Thymus (tissue), 11 donors: ENCODE results near the gene ADAMTS13. TPM values are rescaled to one million over a fixed set of nuclear protein-coding genes. Genes with fewer than 3 reads are reported as not detected.

Source experiments
- DNase-seq, 9 donors: peaks; one replicate each; pipeline ENCODE4 v3.0.0-alpha.2; 2013; ENCODE audit warnings: low spot score in 9 of 9, low read depth in 6 of 9, missing footprints in 1 of 9
- H3K27ac ChIP-seq, 2 donors: one replicate each; pipeline ENCODE4 v1.5.1; 2013; ENCODE audit warnings: control low read depth in 1 of 2, low read depth in 1 of 2, low read length in 1 of 2, mild to moderate bottlenecking in 1 of 2, moderate library complexity in 1 of 2
- H3K27me3 ChIP-seq, 2 donors: one replicate each; pipeline ENCODE4 v1.5.1; 2013; ENCODE audit warnings: low read length in 1 of 2; ENCODE audit not compliant: control insufficient read depth in 2 of 2, insufficient read depth in 1 of 2
- H3K36me3 ChIP-seq, 2 donors: one replicate each; pipeline ENCODE4 v1.5.1; 2013; ENCODE audit warnings: low read length in 1 of 2, mild to moderate bottlenecking in 1 of 2, moderate library complexity in 1 of 2; ENCODE audit not compliant: control insufficient read depth in 2 of 2, insufficient read depth in 2 of 2
- H3K4me1 ChIP-seq, 2 donors: one replicate each; pipeline ENCODE4 v1.5.1; 2013; ENCODE audit warnings: low read length in 2 of 2; ENCODE audit not compliant: control insufficient read depth in 2 of 2, insufficient read depth in 2 of 2
- H3K4me3 ChIP-seq, 2 donors: one replicate each; pipeline ENCODE4 v1.5.1; 2013; ENCODE audit warnings: low read length in 2 of 2, control low read depth in 1 of 2, mild to moderate bottlenecking in 1 of 2
- H3K9me3 ChIP-seq, 2 donors: one replicate each; pipeline ENCODE4 v1.5.1; 2013; ENCODE audit warnings: low read length in 1 of 2, mild to moderate bottlenecking in 1 of 2; ENCODE audit not compliant: control insufficient read depth in 2 of 2, insufficient read depth in 1 of 2
- WGBS: extraction: QIAGEN DNeasy Blood & Tissue Kit; methylation state at CpG from one replicate; pipeline ENCODE4 v1.1.7; 2013; 5-methylcytosine and 5-hydroxymethylcytosine counted together
- polyA plus RNA-seq: library from polyadenylated mRNA; stranded (reverse); fragments of 200-250 nt; gene quantifications from one replicate; pipeline ENCODE4 v1.2.3, GENCODE V29; 2013
- total RNA-seq: library from RNA; stranded (reverse); fragments of 120-200 nt; gene quantifications from one replicate; pipeline ENCODE4 v1.2.4, GENCODE V29; 2013
- donor health status: healthy.

Gene ADAMTS13
- total and polyA plus RNA-seq, 2 donors, result 0.94 to 11.8 TPM

DNA sequence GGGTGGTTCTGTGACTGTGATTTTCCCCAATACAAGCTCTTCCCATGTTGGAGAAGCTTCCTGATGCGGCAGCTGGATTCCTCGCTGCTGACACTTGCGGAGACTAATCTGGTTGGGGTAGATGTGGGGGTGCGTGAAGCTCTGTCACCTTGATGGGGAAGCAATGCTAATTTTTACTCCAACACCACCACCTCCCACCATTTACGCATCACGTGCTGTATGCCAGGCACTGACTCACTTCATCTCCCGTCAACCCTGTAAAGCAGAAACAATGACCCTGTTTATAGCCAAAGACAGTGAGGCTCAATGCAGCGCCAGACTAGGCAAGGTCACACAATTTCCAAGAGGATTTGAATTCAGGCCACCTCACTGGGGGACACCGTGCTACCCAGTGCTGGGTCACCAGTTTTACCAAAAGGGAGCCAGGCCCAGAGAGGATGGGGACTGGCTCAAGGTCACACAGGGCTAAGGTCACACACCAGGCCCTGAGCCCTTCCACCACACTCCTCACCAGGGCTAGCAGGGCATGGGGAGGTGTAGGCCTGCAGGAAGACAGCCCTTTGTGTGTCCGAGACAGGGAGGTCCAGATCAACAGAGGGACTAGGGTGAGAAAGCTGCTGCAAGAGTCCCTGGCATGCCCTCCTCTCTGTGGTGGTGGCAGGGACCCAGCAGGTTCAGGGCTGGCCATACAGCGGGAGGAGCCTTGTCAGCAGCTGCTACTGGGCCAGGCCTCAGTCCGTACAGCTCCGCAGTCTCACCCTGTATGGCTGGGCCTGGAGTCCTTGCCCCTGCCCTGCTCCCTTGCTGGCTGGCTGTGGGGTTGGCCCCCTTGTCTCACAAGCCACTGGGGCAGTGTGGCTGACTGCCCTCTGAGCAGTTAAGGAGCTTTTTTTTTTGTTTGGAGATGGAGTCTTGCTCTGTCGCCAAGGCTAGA is 42.7 kb upstream of the ADAMTS13 start:
- Histone ChIP-seq H3K27me3 (peaks cover 0 to 5% of the 10 kb centered on the region in 2 donors), H3K4me1 (peaks cover 5 to 11% of the 10 kb centered on the region in 2 donors), H3K27ac (no peak overlapping the region), H3K4me3 (no peak overlapping the region), H3K9me3 (no peaks in the 10 kb centered on the region), H3K36me3 (no peaks in the 10 kb centered on the region)
- DNase-seq, result no peak
- WGBS, result 98% methylated on average over 14 of the region's 14 CpGs

DNA sequence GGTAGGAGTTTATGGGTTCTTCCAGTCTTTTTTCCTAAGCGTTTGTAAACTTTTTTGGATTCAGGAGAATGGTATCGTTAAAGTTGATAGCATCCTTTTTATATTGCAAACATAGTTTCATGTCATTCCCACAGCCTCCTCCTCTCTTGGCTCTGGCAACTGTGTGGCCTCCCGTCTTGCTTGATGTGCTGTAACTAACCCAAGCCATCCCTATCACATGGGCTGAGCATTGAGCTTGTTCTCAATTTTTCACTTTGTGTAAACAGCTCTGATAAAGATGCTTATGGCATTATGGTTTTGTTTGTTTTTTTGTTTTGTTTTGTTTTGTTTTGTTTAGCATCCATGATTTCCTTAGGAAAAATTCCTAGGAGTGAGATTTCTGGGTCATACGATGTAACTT is 41.4 kb upstream of the ADAMTS13 start:
- Histone ChIP-seq H3K27ac (no peak overlapping the region), H3K27me3 (peaks cover 0 to 5% of the 10 kb centered on the region in 2 donors), H3K4me3 (no peak overlapping the region), H3K9me3 (no peaks in the 10 kb centered on the region), H3K36me3 (no peaks in the 10 kb centered on the region), H3K4me1 (peaks cover 5% of the 10 kb centered on the region in 2 donors)
- WGBS, result 93% methylated on average over 4 of the region's 4 CpGs
- no peak for DNase-seq

DNA sequence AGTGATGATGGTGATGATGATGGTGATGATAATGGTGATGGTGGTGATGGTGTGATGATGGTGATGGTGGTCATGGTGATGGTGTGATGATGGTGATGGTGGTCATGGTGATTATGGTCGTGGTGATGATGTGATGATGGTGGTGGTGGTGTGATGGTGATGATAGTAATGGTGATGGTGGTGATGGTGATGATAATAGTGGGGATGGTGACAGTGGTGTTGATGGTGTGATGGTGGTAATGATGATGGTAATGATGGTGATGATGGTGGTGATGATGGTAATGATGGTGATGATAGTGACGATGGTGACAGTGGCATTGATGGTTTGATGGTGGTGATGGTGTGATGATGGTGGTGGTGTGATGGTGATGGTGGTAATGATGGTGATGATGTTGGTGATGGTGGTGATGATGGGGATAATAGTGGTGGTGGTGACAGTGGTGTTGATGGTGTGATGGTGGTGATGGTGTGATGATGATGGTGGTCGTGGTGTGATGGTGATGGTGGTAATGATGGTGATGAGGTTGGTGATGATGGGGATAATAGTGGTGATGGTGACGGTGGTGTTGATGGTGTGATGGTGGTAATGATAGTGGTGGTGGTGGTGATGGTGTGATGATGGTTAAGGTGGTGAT is 39.5 kb upstream of the ADAMTS13 start:
- no peak overlapping the region for H3K27ac ChIP-seq
- WGBS, result 83% methylated on average over 4 of the region's 4 CpGs
- H3K9me3 ChIP-seq, result no peaks in the 10 kb centered on the region

DNA sequence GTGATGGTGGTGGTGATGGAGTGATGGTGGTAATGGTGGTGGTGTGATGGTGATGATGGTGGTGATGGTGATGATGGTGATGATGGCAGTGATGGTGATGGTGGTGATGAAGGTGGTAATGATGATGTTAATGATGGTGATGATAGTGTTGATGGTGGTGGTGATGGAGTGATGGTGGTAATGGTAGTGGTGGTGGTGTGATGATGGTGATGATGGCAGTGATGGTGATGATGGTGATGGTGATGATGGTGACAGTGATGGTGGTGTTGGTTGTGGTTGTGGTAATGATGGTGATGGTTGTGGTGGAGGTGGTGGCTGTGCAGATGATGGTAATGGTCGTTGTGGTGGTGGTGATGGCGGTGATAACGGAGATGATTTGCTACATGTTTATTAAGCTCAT is 38.7 kb upstream of the ADAMTS13 start:
- Histone ChIP-seq H3K27ac (no peak overlapping the region), H3K4me3 (no peak overlapping the region), H3K27me3 (no peaks in the 10 kb centered on the region), H3K4me1 (no peaks in the 10 kb centered on the region), H3K9me3 (no peaks in the 10 kb centered on the region), H3K36me3 (no peaks in the 10 kb centered on the region)
- WGBS, result 94% methylated on average over 3 of the region's 3 CpGs
- DNase-seq, result no peak

More for the DNA sequence above, 39.5 kb upstream of the ADAMTS13 start:
- Histone ChIP-seq H3K4me3 (no peak overlapping the region), H3K4me1 (no peaks in the 10 kb centered on the region), H3K36me3 (no peaks in the 10 kb centered on the region), H3K27me3 (no peaks in the 10 kb centered on the region)
- no peak for DNase-seq

DNA sequence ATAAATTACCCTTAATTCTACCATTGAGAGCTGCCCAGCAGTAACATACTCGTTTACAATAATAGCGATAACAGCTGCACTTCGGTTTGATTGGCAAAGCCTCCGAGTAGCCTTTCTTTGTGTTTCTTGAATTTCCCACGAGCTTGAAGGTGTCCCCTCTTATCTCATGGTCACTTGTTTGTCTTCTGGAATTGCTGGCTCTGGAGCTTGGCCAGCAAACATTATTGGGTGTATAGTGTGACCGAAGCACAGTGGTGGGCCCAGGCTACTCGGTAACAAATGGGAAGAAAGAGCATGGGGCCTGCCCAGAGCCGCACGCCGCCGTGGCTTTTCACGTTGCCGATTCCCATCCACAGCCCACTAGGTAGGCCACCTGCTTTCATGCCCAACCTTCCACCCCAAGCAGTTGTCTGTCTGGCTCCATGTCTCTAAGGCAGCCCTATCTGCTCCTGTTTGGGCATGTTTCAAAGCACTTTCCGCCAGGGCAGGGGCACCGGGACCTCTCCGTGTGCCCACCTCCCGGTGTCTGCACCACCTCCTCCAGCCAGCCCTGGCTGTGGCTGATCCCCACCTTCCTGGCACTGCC is 37.3 kb upstream of the ADAMTS13 start:
- Histone ChIP-seq H3K4me1 (no peaks in the 10 kb centered on the region), H3K9me3 (no peaks in the 10 kb centered on the region), H3K27me3 (no peaks in the 10 kb centered on the region), H3K4me3 (no peak overlapping the region), H3K27ac (no peak overlapping the region), H3K36me3 (no peaks in the 10 kb centered on the region)
- no peak for DNase-seq
- 91% methylated on average over 17 of the region's 17 CpGs for WGBS

DNA sequence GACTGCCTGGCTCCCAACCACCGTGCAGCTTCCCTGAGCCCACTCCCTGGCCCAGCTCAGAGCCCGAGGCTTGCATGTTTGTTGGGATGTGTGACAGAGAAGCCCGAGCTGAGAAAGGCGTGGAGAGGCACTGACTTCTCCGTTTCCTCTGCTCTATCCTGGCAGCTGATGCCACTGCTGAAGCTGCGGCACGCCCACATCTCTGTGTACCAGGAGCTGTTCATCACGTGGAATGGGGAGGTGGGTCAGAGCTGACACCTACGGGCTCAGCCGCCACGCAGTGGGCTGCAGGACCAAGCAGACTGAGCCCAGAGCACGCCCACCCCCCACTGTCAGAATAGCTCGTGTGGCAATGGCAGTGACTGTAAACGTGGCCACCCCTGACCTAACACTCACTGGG is 36.7 kb upstream of the ADAMTS13 start:
- no peak for DNase-seq
- Histone ChIP-seq H3K36me3 (no peaks in the 10 kb centered on the region), H3K4me3 (no peak overlapping the region), H3K27ac (no peak overlapping the region), H3K27me3 (no peaks in the 10 kb centered on the region), H3K4me1 (peaks cover 0 to 1% of the 10 kb centered on the region in 2 donors), H3K9me3 (no peaks in the 10 kb centered on the region)
- 96% methylated on average over 14 of the region's 14 CpGs for WGBS

DNA sequence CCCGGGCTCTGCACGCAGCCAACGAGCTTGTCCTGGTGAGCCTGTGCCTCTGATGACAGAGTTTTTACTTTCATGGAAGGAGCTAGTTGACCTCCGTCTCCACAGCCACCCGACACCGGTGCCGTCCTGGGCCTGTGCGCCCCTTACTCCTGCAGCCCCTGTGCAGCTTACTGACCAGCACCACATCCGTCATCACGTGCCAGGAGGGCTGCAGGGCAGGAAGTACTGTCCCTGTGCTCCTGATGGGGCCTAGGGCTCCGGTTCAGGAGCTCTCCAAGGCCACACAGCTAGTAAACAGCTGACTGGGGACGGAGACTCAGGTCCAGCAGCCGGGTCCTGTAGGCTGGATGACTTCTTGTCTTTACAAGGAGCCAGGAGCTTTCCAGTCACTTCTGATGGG is 35.8 kb upstream of the ADAMTS13 start:
- H3K27me3 ChIP-seq, result no peaks in the 10 kb centered on the region
- 97% methylated on average over 13 of the region's 13 CpGs for WGBS
- no peak overlapping the region for H3K4me3 ChIP-seq
- peaks cover 0 to 2% of the 10 kb centered on the region in 2 donors for H3K4me1 ChIP-seq
- H3K9me3 ChIP-seq, result peaks cover 0 to 4% of the 10 kb centered on the region in 2 donors
- no peaks in the 10 kb centered on the region for H3K36me3 ChIP-seq
- no peak for DNase-seq
- no peak overlapping the region for H3K27ac ChIP-seq

DNA sequence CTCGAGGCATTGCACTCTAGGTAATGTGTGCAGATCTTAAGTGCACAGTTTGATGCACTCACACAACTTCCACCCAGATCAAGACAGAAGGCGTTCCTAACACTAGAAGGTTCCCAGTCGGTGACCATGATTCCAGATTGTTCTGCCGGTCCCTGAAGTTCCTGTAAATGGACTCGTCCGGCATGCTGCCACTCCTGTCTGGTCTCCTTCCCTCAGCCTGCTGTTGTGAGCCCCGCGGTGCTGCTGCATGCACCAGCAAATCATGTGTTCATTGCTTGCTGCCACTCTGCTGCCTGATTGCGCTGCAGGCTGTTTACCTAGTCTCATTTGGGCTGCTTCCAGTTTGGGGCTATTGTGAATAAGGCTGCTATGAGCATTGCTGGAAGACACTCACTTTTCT is 34.5 kb upstream of the ADAMTS13 start:
- H3K36me3 ChIP-seq, result no peaks in the 10 kb centered on the region
- H3K27me3 ChIP-seq, result no peaks in the 10 kb centered on the region
- H3K4me1 ChIP-seq, result peaks cover 0 to 2% of the 10 kb centered on the region in 2 donors
- H3K9me3 ChIP-seq, result peaks cover 0 to 4% of the 10 kb centered on the region in 2 donors
- no peak overlapping the region for H3K27ac ChIP-seq
- DNase-seq, result no peak
- 93% methylated on average over 9 of the region's 9 CpGs for WGBS
- no peak overlapping the region for H3K4me3 ChIP-seq

DNA sequence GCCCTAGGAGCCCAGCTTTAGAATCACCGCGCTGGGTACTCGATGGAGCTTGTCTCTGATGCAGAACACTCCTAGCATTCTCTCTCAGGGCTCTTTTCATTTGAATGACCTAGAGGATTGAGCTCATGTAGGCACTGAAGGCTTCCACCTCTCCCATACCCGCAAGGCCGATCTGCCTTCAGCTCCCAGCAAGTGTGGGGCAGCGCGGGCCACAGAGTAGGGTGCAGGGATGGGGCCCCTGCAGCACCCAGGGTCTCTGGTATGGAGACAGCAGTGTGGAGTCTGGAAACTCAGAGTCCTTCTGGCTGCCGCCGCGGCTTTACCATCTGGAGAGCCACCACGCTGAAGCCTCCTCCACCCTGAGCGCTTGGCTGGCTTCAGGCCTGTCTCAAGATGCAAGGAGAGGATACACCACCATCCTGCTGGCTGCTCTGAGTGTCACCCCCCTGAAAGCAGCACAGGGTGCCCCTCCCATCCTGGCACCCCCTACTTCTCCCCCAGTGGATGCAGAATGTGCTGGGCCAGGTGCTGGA is 33.1 kb upstream of the ADAMTS13 start:
- WGBS, result 98% methylated on average over 12 of the region's 12 CpGs
- no peak overlapping the region for H3K4me3 ChIP-seq
- peaks cover 0 to 4% of the 10 kb centered on the region in 2 donors for H3K9me3 ChIP-seq
- H3K27ac ChIP-seq, result no peak overlapping the region
- no peak for DNase-seq
- no peaks in the 10 kb centered on the region for H3K36me3 ChIP-seq
- no peaks in the 10 kb centered on the region for H3K27me3 ChIP-seq
- peaks cover 0 to 2% of the 10 kb centered on the region in 2 donors for H3K4me1 ChIP-seq
